Fibroblast of skin of right biceps (primary cell): ENCODE results near the gene C1QTNF6.

Experiments
- DNase-seq: peaks from one replicate; pipeline ENCODE4 v3.0.0-alpha.2; 2013

C1QTNF6 gene

DNA sequence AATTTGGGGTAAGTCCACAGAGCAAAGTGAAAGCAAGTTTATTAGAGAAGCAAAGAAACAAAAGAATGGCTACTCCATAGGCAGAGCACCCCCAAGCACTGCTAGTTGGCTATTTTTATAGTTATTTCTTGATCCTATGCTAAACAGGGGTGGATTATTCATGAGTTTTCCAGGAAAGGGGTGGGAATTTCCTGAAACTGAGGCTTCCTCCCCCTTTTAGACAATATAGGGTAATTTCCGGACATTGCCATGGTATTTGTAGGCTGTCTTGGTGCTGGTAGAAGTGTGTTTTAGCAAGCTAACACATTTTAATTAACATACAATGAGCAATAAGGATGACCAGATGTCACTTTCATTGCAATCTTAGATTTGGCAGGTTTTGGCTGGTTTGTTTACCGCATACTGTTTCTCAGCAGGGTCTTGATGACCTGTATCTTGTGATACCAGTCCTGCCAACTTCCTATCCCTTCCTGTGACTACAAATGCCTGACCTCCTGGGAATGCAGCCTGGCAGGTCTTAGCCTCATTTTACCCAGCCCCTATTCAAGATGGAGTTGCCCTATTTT lies 937 bp upstream of the C1QTNF6 start:
- peak; percentile 68 for DNase-seq

DNA sequence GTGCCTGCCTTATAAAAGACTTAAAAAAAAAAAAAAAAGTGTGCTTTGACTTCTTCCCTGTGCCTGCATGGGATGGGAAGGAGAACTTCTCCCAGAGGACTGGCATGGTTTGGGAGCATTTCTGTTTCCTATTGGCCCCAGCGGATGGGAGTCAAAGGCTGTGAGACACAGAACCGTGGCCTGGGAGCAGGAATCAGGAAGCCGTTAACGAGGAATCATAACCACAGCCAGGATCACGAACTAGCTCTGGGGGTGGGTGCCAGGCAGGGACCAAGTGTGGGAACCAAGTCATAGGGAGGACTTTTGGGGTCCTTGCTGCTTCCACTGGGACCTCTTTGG lies 526 bp downstream of the C1QTNF6 start:
- DNase-seq: peak; percentile 79

GRCh38 chr22:37186997-37187522 lies 987 bp downstream of the C1QTNF6 start:
- peak; percentile 47 for DNase-seq

DNA sequence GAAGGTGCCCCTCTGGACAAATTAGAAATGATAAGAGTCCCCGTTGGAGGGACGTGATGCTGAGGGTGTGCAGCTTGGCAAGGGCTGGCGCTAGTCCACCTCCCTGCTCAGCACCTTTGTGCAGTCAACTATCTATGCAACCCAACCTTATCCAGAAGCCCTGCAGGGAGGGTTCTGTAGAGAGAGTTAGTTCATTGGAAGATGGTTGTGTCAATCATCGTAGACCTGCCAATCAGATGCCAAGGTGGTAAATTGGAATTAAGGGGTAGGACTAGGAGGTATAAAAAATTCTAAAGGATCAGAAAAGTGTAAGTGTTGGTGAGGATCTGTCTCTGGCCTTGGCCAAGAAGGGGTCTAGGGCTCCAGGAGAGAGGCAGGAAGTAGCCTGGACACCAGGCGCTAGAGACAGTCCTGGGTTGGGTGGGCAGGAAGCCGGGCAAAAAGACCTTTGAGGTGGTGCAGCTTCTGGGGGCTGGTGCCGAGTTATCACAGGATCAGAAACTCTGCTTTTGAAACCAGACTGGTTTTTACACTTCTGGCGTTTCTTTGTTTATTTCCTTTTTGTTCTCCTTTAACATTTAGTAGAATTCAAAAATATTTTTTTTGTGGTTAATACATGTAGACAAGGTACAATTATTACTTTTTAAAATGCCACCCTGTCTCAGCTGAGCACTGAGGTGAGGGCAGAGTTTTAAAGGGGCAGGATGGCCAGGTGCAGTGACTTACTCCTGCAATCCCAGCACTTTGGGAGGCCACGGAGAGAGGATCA lies 1.6 kb downstream of the C1QTNF6 start:
- peak; percentile 87 for DNase-seq

DNA sequence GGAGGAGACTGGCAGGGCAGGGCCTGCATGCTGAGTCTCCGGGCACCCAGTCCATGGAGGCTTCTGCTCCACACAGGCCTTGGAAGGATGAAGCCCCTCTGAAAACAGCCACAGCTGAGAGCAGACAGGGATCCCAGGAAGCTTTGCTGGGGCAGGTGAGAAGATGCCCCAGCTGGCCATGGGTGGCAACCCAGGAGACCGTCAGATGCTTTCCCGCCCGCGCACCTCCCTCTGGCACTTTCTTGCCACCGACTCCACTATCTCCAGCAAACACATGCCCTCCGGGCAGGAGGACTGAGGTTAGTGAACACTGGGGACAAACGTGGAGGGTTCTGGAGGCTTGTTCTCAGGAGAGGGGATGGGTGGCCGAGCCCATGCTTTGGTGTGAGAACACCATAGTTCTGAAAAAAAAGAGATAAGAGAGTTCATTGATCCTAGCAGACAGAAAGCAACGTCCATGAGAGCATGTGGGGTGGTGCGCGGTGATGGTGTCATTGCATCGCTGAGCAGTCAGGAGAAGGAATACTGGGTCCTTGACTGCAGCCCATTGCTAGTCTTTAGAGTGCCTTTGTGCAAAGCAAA lies 2.3 kb downstream of the C1QTNF6 start:
- no peak for DNase-seq

GRCh38 chr22:37184816-37185541 lies 3.1 kb downstream of the C1QTNF6 start:
- no peak for DNase-seq

DNA sequence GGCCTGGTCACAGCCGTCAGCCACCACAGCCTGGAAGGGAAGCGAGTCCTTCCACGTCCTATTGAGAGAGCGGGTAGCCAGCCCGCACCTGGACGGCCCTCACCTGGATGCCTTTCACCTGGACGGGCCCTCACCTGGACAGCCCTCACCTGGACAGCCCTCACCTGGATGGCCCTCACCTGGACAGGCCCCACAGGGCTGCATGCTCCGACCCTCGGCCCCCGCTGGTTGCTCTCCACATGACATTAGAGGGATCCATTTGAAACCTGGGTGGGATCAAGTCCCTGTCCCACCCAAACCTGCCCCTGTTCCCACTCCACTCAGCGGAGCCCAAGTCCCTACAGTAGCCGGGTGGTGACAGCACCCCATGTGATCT lies 3.7 kb downstream of the C1QTNF6 start:
- no peak for DNase-seq

DNA sequence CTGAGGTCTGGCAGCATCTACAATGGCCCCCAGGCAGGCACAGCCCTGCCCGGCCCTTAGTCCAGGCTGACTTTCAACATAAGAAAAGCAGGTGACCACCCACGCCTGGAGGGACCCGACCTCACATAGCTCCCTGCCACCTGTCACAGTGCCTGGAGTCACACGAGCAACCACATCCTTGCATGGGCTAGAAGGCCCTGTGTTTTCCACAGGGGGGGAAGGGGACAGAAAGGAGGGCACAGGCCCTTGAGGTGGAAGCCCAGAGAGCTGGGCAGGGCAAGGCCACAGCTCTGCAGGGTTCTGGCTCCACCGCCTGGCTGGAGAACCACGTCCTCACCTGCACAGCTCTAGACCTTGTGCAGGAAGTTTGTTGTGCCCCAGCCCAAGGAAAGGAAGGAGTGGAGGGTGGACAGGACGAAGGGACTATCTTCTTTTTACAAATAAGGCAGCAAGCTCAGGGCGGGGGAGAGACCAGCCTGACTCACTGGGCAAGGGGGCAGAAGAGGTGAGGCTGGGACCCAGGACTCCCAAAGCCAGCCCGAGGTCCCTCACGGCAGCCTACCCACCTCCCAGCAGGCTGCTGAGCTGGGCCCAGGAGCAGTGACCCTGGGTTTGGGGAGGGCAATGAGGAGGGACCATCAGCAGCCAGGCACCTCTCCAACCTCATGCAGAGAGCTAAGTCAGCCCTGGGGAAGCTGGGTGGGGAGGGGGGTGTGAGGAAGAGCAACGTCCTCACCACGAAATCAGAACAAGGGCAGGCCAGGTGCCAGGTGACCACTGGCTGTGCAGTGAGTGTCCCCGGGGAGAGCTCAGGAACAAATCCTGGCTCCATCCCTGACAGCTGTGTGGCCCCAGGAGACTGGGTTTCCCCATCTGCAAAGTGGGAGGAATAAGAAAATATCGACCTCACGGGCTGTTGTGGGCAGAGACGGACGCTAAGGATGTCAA lies 4.3 kb downstream of the C1QTNF6 start:
- no peak for DNase-seq

DNA sequence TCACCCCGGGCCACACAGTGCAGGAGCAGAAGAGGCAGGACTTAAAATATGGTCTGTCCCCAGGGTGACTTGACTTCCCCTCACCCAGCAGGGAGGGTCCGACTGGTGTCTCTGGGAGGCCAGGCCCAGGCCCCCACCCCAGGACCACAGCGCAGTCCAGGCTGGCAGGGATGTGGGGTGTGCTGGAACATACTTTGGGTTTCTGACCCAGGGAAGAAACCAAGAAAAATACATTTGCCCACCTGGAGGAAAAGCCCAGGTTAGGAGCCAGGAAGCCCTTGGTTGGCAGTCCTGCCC lies 5.2 kb downstream of the C1QTNF6 start:
- no peak for DNase-seq

DNA sequence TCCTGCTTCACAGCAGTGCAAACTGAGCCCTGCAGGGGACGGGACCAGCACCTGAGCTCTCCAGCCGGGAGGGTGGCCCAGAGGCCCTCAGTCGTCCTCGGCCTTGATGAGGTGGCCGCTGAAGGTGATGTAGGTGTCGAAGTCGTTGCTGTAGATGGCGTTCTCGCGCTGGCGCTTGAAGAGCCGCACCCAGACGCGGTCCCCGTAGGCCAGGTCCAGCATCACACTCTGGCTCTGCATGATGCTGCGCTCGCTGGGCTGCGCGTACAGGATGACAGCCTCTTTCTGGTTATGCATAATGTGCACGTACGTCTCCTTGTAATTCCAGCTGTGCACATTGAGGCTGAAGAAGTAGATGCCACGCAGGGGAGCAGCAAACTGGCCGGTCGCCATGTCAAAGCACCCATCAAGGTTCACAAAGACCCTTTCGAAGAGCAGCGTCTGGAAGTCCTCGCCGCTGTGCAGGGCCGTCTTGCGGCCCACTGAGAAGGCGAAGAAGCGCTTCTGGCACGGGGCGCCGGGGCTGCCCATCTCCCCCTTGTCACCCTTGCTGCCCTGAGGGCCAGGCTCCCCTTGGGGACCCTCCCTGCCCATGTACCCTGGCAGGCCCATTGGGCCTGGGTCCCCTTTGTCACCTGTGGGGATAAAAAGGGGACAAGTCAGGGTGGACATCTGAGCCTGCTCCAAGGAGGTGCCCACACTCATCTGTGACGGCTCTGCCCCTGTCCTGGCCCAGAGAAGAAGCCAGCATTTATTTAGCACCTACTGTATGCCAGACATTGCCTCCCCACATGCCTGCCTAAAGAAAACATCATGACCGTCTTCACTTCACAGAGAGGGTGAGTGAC lies 5.7 kb downstream of the C1QTNF6 start:
- no peak for DNase-seq

DNA sequence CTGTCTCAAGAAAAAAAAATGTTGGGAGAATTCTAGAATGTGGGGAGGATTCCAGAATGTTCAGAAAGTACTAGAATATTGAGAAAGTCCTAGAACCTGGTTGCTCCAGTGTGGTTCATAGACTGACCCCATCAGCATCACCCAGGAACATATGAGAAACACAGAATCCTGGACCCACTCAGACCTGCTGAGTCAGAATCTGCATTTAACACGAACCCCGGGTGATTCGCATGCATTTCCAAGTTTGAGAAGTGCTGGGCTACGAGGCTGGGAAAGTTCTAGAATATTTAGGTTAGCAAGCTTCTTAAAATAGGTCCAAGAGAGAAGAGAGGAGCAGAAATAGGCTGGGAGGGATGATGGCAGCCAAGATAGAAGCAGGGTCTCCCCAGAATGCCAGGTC lies 6.4 kb downstream of the C1QTNF6 start:
- no peak for DNase-seq

DNA sequence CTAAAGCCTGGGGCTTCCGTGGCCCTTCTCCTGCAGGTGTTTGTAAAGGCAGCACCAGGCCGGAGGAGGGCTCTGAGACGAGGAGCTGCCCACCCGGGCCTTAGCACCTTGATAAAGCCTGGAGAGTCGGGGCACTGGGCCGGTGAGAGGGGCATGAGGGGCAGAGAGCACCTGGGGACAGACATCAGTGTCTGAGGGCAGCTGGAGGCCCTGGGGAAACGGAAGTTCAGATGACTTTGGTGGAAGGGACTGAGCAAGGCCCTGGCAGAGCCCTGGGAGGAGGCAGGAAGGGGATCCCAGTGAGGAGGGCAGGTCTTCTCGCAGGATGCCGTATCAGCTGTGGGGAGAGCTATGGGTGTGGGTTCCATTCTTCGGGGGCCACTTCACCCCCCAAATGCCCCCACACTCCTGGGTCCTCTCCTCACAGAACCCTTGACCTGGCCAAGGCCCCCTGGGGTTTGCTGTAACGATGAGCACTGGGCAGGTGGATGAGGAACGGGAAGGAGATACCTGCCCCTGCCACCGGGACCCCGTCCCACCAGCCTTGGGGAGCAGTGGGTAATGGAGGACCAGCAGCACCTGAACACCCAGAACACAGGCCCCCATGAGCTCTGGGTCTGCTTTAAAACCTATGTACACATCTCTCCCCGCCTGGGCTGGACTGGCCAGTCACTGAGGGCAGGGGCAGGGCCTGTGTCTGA lies 7.4 kb downstream of the C1QTNF6 start:
- DNase-seq: no peak

GRCh38 chr22:37179622-37180420 lies 8.2 kb downstream of the C1QTNF6 start:
- no peak for DNase-seq

DNA sequence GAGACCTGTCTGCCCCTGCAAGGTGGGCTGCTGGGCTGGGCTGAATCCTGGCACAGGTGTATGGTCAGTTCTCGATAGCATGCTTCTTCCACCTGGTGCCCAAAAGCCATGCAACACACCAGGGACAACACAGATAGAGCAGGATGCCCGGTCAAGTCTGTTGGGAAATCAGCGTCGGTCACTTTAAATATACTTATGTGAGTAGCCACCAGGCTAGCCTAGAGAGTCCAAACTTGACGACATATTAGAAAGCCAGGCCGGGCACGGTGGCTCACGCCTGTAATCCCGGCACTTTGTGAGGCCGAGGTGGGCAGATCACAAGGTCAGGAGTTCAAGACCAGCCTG lies 8.9 kb downstream of the C1QTNF6 start:
- DNase-seq: no peak

DNA sequence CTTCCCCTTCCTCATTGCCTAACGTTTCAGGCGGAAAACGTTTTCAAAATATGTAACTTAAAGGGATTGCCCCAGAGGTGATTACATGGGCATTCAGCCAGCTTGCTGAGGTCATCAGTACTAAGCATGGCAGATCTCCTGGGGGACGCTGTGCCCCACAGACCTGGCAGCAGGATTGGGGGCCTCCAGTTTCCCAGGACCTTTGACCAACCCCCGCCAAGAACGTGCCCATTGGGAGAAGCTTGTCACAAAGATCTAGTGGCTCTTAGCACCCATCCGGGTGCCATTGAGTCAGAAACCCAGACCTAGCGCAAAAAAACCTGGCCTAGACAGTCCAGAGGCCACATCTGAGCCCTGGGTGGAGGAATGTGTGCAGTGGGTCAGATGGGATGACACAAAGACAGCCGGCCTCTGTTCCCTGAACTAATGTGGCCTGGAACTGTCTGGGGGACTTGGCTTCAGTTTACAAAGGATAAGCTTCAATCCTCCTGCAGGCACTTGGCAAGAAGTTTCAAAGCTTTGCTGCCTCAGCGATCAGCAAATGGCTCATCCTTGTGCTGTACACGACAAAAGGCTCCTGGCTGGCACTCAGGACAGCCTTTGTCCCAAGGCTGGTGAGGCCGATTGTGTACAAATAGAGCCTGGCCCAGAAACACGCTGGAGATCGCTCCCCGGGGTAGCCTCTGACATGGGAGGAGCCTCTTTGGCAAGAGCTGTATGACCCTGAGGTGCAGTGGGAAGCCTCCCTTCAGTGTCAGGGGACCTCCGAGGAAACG lies 9.5 kb downstream of the C1QTNF6 start:
- peak; percentile 27 for DNase-seq

- DNase-seq: no peak
Observed at GRCh38 chr22:37177755-37178154, 10.3 kb downstream of the C1QTNF6 start.

DNA sequence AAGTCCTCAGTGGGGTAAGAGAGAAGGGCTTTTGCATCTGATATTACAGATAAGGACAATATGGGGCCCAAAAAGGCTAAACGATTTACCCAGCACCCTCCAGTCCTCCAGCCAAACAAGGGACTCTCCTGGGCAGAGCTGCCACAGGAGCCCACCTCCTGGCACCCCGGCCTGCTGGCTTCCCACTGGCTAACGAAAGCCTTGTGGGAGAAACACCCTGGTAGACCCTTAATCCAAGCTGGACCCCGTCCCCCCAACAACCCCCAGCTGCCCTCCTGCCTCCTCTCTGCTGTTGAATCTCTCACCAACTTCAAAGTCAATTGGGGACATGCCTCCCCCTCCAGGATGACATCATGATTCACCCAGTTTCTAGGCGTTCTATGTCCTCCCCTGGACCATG lies 10.8 kb downstream of the C1QTNF6 start:
- DNase-seq: no peak

DNA sequence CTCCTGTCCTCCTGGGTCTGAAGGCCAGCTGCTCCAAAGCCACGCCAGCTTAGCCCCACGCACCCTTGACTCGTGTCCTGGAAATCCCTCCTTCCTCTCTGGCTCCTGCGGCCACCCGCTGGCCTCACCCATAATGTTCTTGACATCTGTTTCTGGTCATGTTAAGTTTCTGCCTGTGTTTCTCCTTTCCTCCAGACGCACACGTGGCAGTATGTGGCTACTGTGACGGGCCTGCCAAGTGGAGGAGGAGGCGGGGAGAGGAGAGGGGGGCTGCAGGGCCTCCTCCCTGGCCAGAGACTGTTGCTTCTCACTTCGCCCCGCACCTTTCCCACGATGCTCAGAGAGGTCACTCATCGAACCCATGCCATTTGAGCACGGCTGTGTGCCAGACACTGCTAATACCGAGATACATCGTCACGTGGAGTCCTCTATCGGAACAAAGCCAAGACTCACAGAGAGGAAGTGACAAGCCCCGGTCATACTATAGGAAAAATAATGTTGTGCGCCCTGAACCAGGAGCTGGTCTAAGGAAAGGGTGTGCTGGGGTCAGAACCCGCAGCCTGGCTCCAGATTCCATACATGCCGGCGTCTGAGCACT lies 11.5 kb downstream of the C1QTNF6 start:
- DNase-seq: peak; percentile 90
